Peyer's patch (tissue), 4 donors: ENCODE data around the gene FAM169A.

Source experiments
- CTCF ChIP-seq, 6 experiments: fragments of 450-650 bp in 4 of 6; fragments of 200-600 bp in 2 of 6; sonication (generic) in 1 of 6; IDR thresholded peaks; one replicate each; pipeline ENCODE4 v1.5.1; 2017 to 2019; ENCODE audit warnings: antibody characterized with exemption in 6 of 6, mild to moderate bottlenecking in 3 of 6, moderate library complexity in 1 of 6
- POLR2A ChIP-seq, 2 donors: fragments of 450-650 bp; IDR thresholded peaks; one replicate each; pipeline ENCODE4 v1.5.1; 2017; ENCODE audit warnings: antibody characterized with exemption in 2 of 2, mild to moderate bottlenecking in 2 of 2, moderate library complexity in 2 of 2

GRCh38 chr5:74862221-74862620 lies 4.0 kb downstream of the FAM169A start:
- TF ChIP-seq CTCF (IDR thresholded peaks at IDR 0.05) (no peak), POLR2A (IDR thresholded peaks at IDR 0.05) (no peak)
